Transverse colon (tissue), 4 donors: ENCODE data around the gene PIAS4.

ENCODE experiments used
- CTCF ChIP-seq, 5 experiments: fragments of 200-600 bp in 3 of 5; fragments of 450-650 bp in 2 of 5; sonication (generic) in 3 of 5; IDR thresholded peaks; 1 replicate in 2 of 5; 2 replicates in 3 of 5; pipeline ENCODE4 v1.5.1; 2016 to 2017; ENCODE audit warnings: antibody characterized with exemption in 5 of 5, inconsistent platforms in 3 of 5, mild to moderate bottlenecking in 2 of 5, moderate library complexity in 1 of 5
- EP300 ChIP-seq: sonication (generic); formaldehyde crosslinking; IDR thresholded peaks from one replicate; pipeline ENCODE4 v1.6.1; 2017; ENCODE audit warnings: antibody characterized with exemption, low read depth
- POLR2A ChIP-seq: fragments of 450-650 bp; IDR thresholded peaks from one replicate; pipeline ENCODE4 v1.6.1; 2016; ENCODE audit warnings: antibody characterized with exemption, mild to moderate bottlenecking, moderate library complexity
- POLR2AphosphoS5 ChIP-seq, 3 donors: sonication (generic); formaldehyde crosslinking; IDR thresholded peaks; one replicate each; pipeline ENCODE4 v1.6.1; 2016; ENCODE audit warnings: antibody characterized with exemption in 3 of 3

GRCh38 chr19:4016903-4017638 is 9.5 kb downstream of the PIAS4 start:
- TF ChIP-seq CTCF (IDR thresholded peaks at IDR 0.05) (no peak), POLR2A (no peak), POLR2AphosphoS5 (IDR thresholded peaks at IDR 0.05) (no peak), EP300 (no peak)
